SK-MEL-5 (cell line): ENCODE data around the gene THBS2. TPM values are rescaled to one million over a fixed set of nuclear protein-coding genes. Genes with fewer than 3 reads are reported as not detected.
A peak's percentile ranks its signal among the peaks of the same experiment; 100 is the strongest.
"Not testable (repeated sequence)": the region's sequence is repeated elsewhere in the genome, so short reads cannot be mapped to it uniquely, and the experiment has no call there.

ENCODE experiments used
- DNase-seq: peaks from one replicate; pipeline ENCODE4 v3.0.0-alpha.2; 2016; ENCODE audit warnings: low read depth, low spot score
- in situ Hi-C: cut with HindIII; loops from 2 replicates; pipeline ENCODE4 v1.10.0; 2016; ENCODE audit warnings: low sequenced_read_pairs, high pct_unique_total_duplicates, low pct_unique_long_range_greater_than_20kb
- polyA plus RNA-seq, 2 experiments: library from polyadenylated mRNA; depleted of rRNA; stranded (reverse); fragments of >200 nt; gene quantifications; 2 replicates each; pipeline ENCODE4 v1.2.3, GENCODE V29; 2015
- total RNA-seq: library from RNA; depleted of rRNA; stranded (reverse); fragments of >200 nt; shearing (Covaris generic); gene quantifications from 2 replicates; pipeline ENCODE4 v1.2.3, GENCODE V29; 2014; rRNA removed

THBS2 gene
- 0.16 and 0.18 TPM in 2 replicates for total RNA-seq
- 0.15 and 0.31 TPM in 2 replicates for polyA plus RNA-seq (2015; cell fraction: cytosol; rRNA removed)
- 0.07 and 0.10 TPM in 2 replicates for polyA plus RNA-seq (2015; cell fraction: nucleus; rRNA removed)

GRCh38 chr6:169253337-169254238 lies at the start of gene THBS2:
Gene THBS2, minus strand, starts transcription at chr6:169253846. Its CDS starts 3,062 bp downstream, at chr6:169250784.
- no peak for DNase-seq
- in situ Hi-C loops: no loop called here

- in situ Hi-C loops: no loop called here
- DNase-seq: no peak
Measured at GRCh38 chr6:169302716-169303115, 49.1 kb upstream of the THBS2 start.

GRCh38 chr6:169302255-169302654 lies 48.6 kb upstream of the THBS2 start:
- in situ Hi-C loops: no loop called here
- DNase-seq: no peak

GRCh38 chr6:169300916-169301315 lies 47.3 kb upstream of the THBS2 start:
- no peak for DNase-seq
- in situ Hi-C loops: no loop called here

- in situ Hi-C loops, DNase-seq: not testable (repeated sequence)
Measured at GRCh38 chr6:169298626-169299025, 45.0 kb upstream of the THBS2 start.

GRCh38 chr6:169296622-169297021 lies 43.0 kb upstream of the THBS2 start:
- in situ Hi-C loops: no loop called here
- DNase-seq: no peak

- DNase-seq: no peak
- in situ Hi-C loops: no loop called here
Measured at GRCh38 chr6:169296170-169296569, 42.5 kb upstream of the THBS2 start.

- no peak for DNase-seq
- in situ Hi-C loops: no loop called here
Measured at GRCh38 chr6:169293196-169293595, 39.5 kb upstream of the THBS2 start.

GRCh38 chr6:169292338-169293124 lies 38.9 kb upstream of the THBS2 start:
- in situ Hi-C loops: no loop called here
- DNase-seq: peak; percentile 95

GRCh38 chr6:169291646-169292337 lies 38.1 kb upstream of the THBS2 start:
- in situ Hi-C loops: no loop called here
- no peak for DNase-seq

- in situ Hi-C loops: no loop called here
- no peak for DNase-seq
Measured at GRCh38 chr6:169291148-169291547, 37.5 kb upstream of the THBS2 start.

- no peak for DNase-seq
Measured at GRCh38 chr6:169289619-169290339, 36.1 kb upstream of the THBS2 start.

GRCh38 chr6:169289257-169289618 lies 35.6 kb upstream of the THBS2 start:
- no peak for DNase-seq
- in situ Hi-C loops: no loop called here

More at GRCh38 chr6:169289619-169290339, 36.1 kb upstream of the THBS2 start:
- in situ Hi-C loops: no loop called here

- DNase-seq: no peak
- in situ Hi-C loops: no loop called here
Measured at GRCh38 chr6:169288591-169288990, 34.9 kb upstream of the THBS2 start.

- DNase-seq: no peak
- in situ Hi-C loops: no loop called here
Measured at GRCh38 chr6:169287675-169288074, 34.0 kb upstream of the THBS2 start.

GRCh38 chr6:169286961-169287360 lies 33.3 kb upstream of the THBS2 start:
- no peak for DNase-seq
- in situ Hi-C loops: no loop called here

- in situ Hi-C loops: no loop called here
- no peak for DNase-seq
Measured at GRCh38 chr6:169285165-169285564, 31.5 kb upstream of the THBS2 start.
